Transverse colon (tissue), 4 donors: ENCODE results near the gene DIRAS1.

Experiments
- POLR2AphosphoS5 ChIP-seq, 3 donors: sonication (generic); formaldehyde crosslinking; IDR thresholded peaks; one replicate each; pipeline ENCODE4 v1.6.1; 2016; ENCODE audit warnings: antibody characterized with exemption in 3 of 3
- TF ChIP-seq, protein P1 (sequence below), 5 experiments: fragments of 200-600 bp in 3 of 5; fragments of 450-650 bp in 2 of 5; sonication (generic) in 3 of 5; IDR thresholded peaks; 1 replicate in 2 of 5; 2 replicates in 3 of 5; pipeline ENCODE4 v1.5.1; 2016 to 2017; ENCODE audit warnings: antibody characterized with exemption in 5 of 5, inconsistent platforms in 3 of 5, mild to moderate bottlenecking in 2 of 5, moderate library complexity in 1 of 5

DNA sequence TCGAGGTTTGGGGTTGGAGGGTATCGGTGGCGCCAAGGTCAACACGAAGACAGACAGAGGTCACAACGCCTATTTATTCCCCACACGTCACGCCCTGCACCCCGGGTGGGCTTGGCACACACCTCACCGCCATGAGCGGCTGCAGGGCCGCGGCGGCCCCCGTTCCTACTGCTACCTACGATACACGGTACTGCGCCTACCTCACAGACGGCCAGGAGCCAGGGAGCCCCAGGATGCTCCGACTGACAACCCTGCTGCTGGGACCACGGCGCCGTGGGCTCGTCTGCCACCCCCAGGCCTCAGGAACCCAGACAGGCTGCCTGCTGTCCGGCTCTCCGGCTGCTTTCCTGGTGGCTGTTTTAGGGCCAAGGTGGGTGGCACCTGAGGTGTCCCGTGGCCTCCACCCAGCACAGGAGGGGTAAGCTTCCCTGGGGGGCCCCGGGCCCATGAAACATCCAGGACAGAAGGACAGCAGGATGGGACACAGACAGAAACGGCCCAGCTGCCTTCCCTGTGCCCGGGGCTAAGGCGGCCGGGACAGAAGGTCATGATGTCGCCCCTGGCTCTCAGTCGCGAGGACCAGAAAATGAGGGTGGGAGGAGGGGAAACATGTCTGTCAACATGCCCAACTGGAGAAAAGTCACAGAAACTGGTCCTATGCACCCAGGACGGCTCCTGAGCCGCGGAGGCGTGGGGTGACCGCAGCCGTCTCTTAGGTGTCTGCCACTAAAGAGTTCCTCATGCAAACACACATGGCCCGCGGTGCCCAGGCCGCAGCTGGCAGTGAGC lies 33.7 kb upstream of the DIRAS1 start:
- TF ChIP-seq, protein P1, sequence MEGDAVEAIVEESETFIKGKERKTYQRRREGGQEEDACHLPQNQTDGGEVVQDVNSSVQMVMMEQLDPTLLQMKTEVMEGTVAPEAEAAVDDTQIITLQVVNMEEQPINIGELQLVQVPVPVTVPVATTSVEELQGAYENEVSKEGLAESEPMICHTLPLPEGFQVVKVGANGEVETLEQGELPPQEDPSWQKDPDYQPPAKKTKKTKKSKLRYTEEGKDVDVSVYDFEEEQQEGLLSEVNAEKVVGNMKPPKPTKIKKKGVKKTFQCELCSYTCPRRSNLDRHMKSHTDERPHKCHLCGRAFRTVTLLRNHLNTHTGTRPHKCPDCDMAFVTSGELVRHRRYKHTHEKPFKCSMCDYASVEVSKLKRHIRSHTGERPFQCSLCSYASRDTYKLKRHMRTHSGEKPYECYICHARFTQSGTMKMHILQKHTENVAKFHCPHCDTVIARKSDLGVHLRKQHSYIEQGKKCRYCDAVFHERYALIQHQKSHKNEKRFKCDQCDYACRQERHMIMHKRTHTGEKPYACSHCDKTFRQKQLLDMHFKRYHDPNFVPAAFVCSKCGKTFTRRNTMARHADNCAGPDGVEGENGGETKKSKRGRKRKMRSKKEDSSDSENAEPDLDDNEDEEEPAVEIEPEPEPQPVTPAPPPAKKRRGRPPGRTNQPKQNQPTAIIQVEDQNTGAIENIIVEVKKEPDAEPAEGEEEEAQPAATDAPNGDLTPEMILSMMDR (IDR thresholded peaks at IDR 0.05), result no peak
- TF ChIP-seq POLR2AphosphoS5 (IDR thresholded peaks at IDR 0.05), result no peak
